NCI-H1694 treated with DMSO at 0.1 percent for 48 hours (cell line): ENCODE data around the gene N4BP2L2.

Experiments
- DNase-seq: peaks from one replicate; lab custom pipeline; 2025; lab: John Stamatoyannopoulos, UW

Gene N4BP2L2

GRCh38 chr13:32528358-32528757, 10.2 kb downstream of the N4BP2L2 start:
- no peak for DNase-seq

DNA sequence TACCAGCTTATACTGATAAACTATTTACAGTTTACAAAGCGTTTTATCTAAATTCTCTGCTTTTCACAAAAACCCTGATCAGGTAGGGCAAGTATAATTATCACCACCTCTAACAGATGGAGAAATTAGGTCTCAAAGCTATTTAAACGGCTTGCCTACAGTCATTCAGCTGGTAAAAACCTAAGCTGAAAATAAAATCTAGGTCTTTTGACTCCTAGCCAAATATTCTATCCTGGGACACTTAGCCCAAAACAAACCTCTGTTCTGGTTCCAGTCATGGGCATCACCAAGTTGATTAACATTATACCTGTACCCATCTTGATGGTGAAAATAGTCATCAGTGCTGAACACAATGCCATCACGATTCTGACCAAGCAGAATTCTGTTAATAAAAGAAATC, 11.4 kb downstream of the N4BP2L2 start:
- no peak for DNase-seq

- no peak for DNase-seq
Measured at GRCh38 chr13:32525766-32526165, 12.8 kb downstream of the N4BP2L2 start.

DNA sequence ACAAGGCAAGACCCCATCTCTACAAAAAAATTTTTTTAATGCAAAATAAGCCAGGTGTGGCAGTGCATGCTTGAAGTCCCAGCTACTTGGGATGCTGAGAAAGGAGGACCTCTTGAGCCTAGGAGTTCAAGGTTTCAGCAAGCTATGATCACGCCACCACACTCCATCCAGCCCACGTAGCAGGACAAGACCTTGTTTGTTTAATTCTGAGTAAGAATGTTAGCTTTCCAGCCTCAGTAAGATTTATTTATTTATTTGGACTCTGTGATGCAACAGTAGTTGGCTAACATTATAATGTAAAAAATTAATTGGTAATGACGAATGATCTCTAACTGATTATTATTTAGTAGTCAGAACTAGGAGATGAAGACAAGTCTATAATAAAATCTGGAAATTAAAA, 23.3 kb downstream of the N4BP2L2 start:
- no peak for DNase-seq

GRCh38 chr13:32511482-32511881, 27.1 kb downstream of the N4BP2L2 start:
- no peak for DNase-seq

GRCh38 chr13:32504876-32505275, 33.7 kb downstream of the N4BP2L2 start:
- DNase-seq = no peak

- DNase-seq = no peak
Measured at GRCh38 chr13:32504263-32504662, 34.3 kb downstream of the N4BP2L2 start.

DNA sequence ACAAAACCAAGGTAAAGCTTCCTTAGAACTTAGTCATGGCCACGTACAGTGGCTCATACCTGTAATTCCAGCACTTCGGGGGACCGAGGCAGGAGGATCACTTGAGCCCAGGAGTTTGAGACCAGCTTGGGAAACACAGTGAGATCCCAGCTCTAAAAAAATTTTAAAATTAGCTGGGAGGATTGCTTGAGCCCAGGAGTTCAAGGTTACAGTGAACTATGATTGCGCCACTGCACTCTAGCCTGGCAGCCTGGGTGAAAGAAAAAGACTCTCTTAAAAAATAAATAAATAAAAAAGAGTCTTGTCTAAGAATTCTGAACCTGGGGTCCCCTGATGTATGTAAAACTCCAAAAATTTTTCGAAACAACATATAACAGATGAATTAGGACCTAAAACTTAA, 34.9 kb downstream of the N4BP2L2 start:
- no peak for DNase-seq

GRCh38 chr13:32501064-32501463, 37.5 kb downstream of the N4BP2L2 start:
- DNase-seq = no peak

GRCh38 chr13:32499538-32500210, 38.9 kb downstream of the N4BP2L2 start:
- DNase-seq = no peak

GRCh38 chr13:32497589-32497988, 41.0 kb downstream of the N4BP2L2 start:
- no peak for DNase-seq

DNA sequence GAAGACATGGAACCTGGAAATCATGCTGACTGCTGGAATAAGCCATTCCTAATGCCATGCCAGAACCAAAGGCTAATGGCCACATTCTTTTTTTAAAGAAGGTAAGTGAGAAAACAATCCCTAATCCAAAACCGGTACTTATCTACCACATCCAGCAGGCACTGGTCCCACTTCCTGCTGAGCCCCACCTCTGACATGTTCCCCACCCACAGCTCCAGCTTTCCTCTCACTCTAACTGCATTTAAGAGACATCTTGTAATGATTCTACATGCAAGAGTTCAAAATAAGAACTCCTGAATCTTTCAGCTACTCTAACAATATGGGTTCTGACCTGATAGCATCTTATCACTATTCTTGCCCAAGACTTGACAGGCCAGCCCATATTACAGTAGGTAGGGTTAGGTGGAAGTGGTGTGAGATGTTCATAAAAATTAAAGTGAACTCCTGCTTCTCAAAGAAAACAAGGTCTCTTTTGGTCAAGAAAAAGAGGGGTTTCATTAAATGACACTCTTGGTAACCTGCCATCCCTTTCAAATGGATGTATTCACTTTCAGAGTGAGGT, 41.9 kb downstream of the N4BP2L2 start:
- DNase-seq = no peak

- no peak for DNase-seq
Measured at GRCh38 chr13:32495841-32496240, 42.8 kb downstream of the N4BP2L2 start.

GRCh38 chr13:32495429-32495828, 43.2 kb downstream of the N4BP2L2 start:
- DNase-seq = no peak

- DNase-seq = no peak
Measured at GRCh38 chr13:32491028-32491427, 47.6 kb downstream of the N4BP2L2 start.

DNA sequence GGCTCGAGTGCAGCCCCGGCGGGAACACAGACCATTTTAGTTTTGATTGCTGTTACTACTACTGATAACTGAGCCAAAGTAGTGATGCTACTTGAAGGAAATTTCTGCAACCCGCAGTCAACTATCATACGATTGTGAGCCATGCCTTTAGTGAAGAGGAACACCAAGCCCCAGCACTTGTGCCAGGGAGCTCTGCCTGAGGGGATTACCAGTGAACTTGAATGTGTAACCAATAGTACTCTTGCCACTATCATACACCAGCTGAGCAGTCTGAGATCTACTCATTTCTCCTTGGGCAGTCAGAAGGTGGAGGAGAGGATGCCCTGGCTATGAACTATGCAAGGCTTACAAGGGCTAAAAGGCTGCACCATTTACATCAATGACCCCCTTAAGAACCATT, 61.7 kb downstream of the N4BP2L2 start:
- no peak for DNase-seq

DNA sequence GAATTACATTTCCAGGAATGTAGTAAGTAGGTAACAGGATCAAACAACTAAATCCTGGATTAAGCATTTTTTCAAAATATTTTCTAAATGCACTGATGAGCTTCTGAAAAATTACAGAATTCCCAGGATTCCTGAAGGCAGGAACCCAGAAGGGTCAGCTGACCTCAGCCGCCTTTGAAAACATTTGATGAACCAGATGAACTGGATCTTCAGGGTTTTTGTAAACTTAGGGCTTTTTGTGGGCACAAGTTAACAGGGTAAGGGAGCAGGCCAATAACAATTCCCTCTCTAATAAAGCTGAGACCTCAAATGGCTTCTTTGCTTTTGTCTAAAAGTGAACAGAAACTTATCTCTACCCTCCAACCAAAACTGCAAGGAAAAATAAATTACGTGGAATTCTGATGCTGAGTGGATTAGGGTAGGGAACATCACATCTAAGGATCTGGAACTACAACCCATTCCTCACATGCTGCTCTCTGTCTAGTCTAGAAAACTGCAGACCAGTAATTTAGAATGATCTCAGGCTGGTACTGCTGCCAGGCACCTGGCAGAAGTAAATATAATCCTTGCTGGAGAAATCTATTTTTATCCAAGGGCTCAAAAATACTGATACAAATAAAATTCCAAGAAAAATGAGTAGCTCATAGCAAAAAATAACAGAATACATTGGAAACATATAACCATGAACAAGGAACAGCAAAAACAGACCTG, 62.4 kb downstream of the N4BP2L2 start:
- no peak for DNase-seq

DNA sequence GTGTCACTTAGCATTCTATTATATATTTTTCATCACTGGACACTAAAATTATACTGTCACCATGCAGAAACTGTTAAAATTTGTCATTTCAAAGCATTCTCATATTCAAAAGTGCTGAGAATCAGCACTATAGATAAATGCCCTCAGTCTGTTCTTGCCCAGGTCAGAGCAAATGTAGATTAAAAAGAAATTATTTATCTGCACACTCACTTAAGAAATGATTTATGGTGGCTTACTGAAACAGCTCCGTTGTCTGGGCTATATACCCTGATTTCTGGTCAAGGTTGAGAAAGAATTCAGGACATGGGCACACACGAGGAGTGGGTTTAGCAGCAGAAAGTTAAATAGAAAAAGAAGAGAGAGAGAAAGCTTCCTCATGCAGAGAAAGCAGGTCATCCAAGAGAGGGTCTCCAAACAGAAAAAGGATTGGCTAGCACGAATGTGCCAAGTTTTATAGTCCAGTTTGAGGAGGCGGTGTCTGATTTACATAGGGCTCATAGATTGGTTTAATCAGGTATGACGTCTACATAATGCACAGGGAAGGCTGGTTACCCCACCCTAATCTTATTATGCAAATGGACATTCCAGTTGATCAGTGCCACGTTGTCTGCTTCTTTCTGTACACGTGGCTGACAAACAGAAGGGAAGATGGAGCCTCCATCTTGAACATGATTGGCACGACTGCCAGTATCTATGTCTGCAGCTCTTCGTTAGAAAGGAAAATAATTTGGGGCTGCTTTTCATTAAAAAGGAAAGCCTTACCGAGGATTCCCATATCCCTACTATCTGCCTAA, 63.4 kb downstream of the N4BP2L2 start:
- no peak for DNase-seq

DNA sequence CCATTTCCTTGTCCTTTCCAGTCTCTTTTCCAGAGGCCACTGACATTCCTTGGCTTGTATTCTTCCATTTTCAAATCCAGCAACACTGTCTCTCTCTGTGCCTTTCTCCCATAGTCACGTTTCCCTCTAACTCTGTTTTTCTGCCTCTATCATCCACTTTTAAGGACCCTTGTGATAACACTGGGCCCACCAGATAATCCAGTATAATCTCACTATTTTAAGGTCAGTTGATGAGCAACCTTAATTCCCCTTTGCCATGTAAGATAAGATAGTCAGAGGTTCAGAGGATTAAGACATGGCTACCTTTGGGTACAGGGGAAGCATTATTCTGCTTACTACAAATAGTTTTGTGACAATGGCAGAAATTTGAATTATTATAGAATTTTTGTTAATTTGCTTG, 64.9 kb downstream of the N4BP2L2 start:
- no peak for DNase-seq

GRCh38 chr13:32472194-32472621, 66.4 kb downstream of the N4BP2L2 start:
- DNase-seq = no peak

DNA sequence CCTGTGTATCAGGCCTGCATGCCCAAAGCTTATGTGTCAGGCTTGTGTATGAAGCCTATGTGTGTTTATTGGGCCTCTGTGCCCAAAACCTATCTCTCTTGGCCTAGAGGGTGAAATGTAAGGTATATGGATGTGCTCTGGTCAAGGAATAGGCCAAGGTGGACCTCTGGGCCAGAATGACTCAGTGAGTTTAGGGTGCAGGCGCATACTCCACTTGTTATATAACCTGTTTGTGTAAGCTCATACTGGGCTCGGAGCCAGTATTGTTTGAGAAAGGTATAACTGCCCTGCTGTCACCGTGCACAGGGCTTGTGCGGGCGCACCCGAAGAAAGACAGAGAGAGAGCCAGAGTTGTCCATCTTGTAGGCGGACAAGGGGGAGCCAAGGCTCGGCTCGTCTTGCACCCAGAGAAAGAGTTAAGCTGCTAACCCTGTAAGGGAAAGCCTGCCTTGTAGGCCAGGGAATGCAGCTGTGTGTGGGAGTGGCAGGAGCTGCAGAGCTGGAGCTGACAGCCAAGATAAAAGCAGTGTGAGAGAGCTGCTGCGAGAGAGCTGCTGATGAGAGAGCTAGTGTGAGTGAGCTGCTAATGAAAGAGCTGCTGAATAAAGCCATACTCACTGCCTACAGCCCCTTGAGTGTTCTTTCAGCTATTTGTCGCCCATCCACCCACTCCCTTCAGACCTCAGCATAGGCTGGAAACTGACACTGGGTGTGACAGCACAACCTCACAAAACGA, 67.2 kb downstream of the N4BP2L2 start:
- DNase-seq = no peak
